ENCODE measurements around the gene KDM1A.
A peak's percentile ranks its signal among the peaks of the same experiment; 100 is the strongest.

Gene KDM1A

DNA sequence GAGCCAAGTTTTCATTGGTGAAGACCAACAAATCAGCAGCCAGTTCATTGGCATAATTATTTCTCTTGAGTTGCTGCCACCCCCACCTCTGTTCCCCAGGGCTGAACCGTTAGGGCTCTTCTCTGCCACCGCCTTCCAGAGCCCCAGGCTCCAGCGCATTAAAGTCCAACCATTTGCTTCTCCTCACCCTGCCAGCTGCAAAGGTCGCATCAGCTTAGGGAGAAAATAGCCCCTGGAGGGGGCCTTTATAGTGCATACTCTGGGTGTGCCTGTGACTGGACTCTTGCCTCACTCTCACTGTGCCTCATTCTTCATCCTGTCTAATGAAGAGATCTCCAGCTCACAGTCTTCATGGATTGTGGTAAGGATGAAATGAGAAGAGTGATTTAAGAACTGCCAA, 50.4 kb downstream of the KDM1A start:
- DNase-seq (ENCODE audit: low read depth in 2 of 2) = no peak

- DNase-seq (ENCODE audit: low read depth in 2 of 2) = no peak
Observed at GRCh38 chr1:23074012-23074411, 54.7 kb downstream of the KDM1A start.

DNA sequence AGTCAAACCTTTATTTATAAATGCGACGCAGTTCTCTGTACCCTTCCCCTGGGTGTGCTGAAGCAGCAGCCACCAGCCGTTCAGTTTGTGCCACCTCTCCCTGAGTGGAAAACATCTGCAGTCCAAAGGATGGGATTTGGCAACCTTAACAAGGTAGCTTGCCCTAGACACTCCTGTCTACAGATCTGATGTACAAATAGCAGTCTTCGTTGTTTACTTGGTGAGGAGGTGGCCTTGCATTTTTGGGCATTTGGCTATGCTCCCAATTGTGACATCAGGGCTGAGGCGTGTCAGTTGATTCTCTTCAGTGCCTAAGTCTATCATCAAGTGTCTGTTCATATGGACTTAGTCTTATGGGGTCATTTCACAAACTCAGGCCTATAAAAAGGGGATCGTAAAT, 59.8 kb downstream of the KDM1A start:
- no peak for DNase-seq (ENCODE audit: low read depth in 2 of 2)

GRCh38 chr1:23080885-23081284, 61.6 kb downstream of the KDM1A start:
- DNase-seq (ENCODE audit: low read depth in 2 of 2) = no peak

GRCh38 chr1:23081376-23081775, 62.1 kb downstream of the KDM1A start:
- no peak for DNase-seq (ENCODE audit: low read depth in 2 of 2)

DNA sequence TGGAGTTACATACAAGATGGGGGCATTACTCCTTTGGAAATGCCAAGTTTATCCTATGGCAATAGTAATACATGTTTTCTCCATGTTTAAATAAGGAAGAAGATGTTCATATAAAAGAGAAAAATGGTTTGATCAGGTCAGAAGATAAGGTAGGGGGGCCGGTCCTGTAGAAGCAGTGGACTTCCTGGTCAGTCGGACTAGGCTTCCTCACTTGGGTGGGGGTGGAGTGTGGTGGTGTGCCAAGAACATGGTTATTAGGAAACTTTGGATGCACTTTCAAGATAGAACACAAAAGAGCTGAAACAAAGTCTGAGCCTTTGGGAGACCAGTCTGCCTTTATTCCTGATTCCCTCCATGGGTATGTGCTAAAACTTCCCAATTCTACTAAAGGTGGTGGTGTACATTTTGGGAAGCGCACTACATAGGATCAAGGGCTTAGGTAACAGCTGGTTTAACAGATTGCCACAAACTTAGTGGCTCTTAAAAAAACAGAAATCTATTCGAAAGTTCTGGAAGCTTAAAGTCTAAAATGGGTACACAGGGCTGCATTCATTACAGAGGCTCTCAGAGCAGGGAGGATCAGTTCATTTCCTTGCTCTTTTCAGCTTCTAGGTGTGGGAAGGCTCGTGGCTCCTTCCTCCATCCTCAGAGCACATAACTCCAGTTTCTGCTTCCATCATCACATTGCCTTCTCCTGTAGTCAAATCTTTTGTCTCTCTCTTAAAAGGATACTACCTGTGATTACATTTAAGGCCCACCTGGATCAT, 64.6 kb downstream of the KDM1A start:
- no peak for DNase-seq (ENCODE audit: low read depth in 2 of 2)

DNA sequence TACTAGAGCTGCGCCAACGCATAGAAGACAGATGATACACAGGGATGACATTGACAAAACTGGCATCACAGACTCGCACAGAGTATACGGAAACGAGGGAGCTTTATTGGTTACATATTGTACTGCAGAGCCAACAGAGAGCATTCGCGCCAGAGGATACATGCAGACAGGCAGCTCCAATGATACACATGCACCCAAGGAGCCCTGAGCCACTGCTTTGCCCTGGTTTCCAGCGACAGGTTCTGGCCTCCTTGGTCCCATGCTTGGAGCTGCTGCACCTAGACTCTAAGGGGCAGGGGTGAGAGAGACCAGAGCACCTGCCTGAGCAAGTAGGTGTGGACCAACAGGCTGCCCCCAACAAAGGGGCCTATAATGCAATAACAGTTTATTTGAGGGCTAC, 65.6 kb downstream of the KDM1A start:
- DNase-seq (ENCODE audit: low read depth in 2 of 2) = no peak

GRCh38 chr1:23085696-23086095, 66.4 kb downstream of the KDM1A start:
- DNase-seq (ENCODE audit: low read depth in 2 of 2) = no peak

DNA sequence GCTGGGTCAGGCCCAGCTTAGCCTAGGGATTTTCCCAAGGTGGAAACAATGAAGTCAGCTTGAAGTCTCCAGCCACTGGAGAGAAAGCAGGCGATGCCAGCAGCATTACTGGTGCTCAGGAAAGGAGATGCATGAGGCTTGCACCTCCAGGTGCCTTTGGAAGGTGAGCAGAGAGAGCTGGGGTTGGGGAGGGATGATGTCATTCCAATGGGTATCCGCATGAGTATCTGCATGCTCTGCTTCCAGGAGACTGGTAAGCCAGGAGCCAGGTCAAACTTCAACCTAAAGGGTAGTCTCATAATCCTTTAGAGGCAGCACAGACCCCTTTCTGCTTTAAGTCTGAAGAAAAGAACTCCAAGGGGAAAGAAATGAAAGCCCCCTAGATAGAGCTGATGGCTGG, 68.8 kb downstream of the KDM1A start:
- DNase-seq (ENCODE audit: low read depth in 2 of 2) = no peak

DNA sequence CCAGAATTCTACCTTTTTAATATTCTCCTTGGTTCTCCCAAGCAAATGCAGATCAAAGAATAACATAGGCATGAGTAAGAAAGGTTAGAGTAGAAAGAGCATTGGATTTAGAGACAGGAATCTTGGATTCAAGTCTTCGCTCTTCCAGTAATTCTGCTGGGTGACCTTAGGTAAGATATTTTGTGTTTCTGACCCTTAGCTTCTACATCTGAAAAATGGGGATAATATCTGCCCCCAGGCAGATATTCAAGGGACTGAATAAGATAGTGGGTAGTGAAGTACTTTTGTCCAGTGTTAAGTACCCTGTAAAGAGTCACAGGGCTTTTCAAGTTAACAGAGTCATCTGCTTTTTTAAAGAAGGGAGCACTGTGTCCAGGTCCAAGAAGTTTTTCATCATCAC, 70.8 kb downstream of the KDM1A start:
- no peak for DNase-seq (ENCODE audit: low read depth in 2 of 2)

- DNase-seq (ENCODE audit: low read depth in 2 of 2) = no peak
Observed at GRCh38 chr1:23091545-23091944, 72.3 kb downstream of the KDM1A start.

DNA sequence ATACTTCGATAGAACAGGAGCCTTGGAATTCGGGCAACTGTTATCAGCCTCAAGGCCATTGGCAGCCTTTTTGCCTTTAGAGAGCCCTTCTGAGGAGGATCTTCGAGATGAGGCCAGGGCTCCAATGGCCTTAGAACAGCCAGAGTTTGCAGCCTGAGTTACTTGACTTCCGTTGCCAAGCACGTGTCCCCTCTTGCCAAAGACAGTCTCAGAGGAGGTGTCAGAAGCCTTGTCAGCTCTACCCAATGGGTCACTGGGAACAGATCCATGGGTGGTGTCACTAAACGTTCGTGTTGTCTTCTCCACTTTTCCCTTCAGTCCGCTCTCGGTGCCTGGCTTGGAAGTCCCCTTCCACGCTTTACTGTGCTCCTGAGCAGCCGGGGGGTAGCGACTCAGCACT, 73.2 kb downstream of the KDM1A start:
- DNase-seq (ENCODE audit: low read depth in 2 of 2) = no peak

DNA sequence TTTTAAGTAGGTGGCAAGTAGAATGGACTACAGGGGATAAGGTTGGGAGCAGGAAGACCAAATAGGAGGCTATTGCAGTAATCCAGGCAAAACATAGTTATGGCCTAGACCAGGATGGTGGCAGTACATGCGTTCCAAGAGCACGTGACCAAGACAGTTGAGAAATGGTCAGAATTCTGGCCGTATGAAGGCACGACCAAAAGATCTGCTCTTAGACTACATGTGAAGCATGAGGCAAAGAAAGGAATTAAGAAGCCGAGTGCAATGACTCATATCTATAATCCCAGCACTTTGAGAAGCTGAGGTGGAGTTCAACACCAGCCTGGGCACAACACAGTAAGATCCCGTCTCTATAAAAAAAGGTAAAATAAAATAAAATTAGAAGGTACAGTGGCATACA, 78.0 kb downstream of the KDM1A start:
- no peak for DNase-seq (ENCODE audit: low read depth in 2 of 2)

DNA sequence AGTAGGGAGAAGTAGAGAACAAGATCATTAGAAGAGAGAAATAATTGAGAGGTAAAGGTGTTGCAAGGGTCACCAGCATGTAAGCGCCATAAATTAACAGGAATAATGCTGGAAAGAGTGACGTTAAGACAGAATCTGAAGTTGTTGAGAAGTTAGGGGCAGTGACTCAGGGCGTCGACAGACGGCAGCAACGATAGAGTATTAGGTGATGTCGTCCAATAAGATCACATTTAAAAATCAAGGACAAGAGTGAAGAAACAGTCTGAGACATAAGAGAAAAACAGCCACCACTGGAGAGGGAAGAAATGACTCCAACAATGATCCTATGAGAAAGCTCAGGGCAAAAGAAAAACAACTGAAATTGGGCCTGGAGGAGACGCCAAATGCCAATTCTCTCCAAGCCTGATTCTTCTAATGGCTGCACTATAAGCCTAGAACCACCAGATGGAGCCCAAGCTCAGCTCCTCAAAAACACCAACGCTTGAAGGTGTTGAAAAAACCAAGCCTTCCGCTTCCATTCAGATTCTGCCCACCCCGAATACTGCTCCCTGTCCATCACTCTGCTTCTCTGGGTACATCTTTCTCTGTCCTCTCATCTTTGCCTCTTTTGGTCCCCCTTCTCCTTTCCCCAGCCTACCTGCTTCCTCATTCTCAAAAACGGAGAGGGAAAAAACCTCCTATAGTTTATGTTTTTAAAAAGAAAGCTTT, 79.3 kb downstream of the KDM1A start:
- peak in 1 of 2 donors; percentile 33 for DNase-seq (ENCODE audit: low read depth in 2 of 2)

GRCh38 chr1:23099171-23099536, 79.9 kb downstream of the KDM1A start:
- DNase-seq (ENCODE audit: low read depth in 2 of 2) = no peak

DNA sequence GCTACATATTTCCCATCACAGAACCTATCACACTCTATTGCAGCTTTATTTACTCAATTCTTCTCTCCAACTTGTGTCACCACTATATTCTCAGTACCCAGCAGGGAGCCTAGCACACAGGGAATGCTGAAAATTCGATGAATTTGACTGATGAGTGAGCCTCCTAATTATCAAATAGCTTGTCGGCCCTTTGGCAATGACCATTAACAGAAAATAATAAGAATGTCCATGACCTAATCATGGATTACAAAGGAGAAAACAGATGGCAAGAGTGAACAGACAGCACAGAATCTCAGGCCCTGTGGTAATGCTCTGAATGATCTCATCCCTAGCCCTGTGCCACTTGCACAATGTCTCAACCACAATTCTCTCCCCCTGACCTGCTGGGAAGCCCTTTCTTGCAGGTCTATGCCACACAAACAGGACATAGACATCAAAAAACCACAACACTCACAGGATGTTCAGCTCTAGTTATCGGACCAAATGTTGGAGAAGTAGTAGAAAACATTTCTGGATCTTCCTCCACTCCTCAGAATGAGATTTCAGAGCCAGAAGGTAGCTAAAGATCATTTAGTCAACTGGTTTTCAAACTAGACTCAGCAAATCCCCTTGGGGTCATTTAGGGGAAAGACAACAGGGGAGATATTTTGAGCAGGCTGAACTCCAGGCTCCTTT, 80.9 kb downstream of the KDM1A start:
- DNase-seq (ENCODE audit: low read depth in 2 of 2) = peak in 1 of 2 donors; percentile 14

- DNase-seq (ENCODE audit: low read depth in 2 of 2) = no peak
Observed at GRCh38 chr1:23101101-23101827, 82.0 kb downstream of the KDM1A start.

- no peak for DNase-seq (ENCODE audit: low read depth in 2 of 2)
Observed at GRCh38 chr1:23101887-23102286, 82.6 kb downstream of the KDM1A start.

- DNase-seq (ENCODE audit: low read depth in 2 of 2) = no peak
Observed at GRCh38 chr1:23102289-23102688, 83.0 kb downstream of the KDM1A start.

GRCh38 chr1:23103001-23103889, 84.0 kb downstream of the KDM1A start:
- no peak for DNase-seq (ENCODE audit: low read depth in 2 of 2)

DNA sequence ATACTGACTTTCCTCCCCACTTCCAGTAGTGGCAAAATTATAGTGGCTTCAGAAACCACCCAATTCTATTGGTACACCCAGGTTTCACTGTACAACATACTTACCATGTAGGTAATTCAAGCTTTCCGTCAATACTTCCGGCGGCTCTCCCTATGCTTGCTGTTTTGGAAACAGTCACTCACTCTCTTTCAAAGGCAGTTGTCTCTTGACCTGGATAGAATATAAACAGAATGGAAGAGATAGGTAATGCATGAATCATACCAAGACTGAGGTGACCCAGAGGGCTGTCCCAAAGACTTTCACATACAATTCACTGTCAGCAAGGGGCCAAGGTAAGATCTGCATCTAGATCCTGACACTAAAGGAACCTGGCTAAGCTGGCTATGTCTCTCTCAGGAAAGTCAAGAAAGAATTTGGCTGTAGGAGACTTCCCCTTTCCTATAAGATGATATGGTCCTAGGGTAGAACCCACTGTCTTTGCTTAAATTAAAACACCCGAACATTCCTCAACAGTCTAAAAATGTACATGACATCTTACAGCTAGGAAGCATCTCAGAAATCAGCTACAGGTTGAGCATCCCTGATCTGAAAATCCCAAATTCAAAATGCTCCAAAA, 89.8 kb downstream of the KDM1A start:
- no peak for DNase-seq (ENCODE audit: low read depth in 2 of 2)
